ENCODE results near the gene MCM3AP. TPM values are rescaled to one million over a fixed set of nuclear protein-coding genes. Genes with fewer than 3 reads are reported as not detected.

MCM3AP gene
- total RNA-seq, 1 experiment from 2014 or later: 140 TPM

- CTCF ChIA-PET: no interaction called here
- Histone ChIP-seq H3K4me1 (ENCODE audit: insufficient read depth, low read length) (peaks cover 9% of the 10 kb centered on the region), H3K27me3 (ENCODE audit: low read length) (no peaks in the 10 kb centered on the region), H3K4me3 (ENCODE audit: low read length) (no peak overlapping the region), H4K20me1 (ENCODE audit: low read length) (peaks cover 9% of the 10 kb centered on the region), H3K4me2 (ENCODE audit: low read length) (no peak overlapping the region), H3K36me3 (ENCODE audit: low read depth, low read length) (peaks cover 62% of the 10 kb centered on the region), H2AFZ (ENCODE audit: low read length) (no peak overlapping the region), H3F3A (ENCODE audit: low read length, unreplicated experiment) (peaks cover 4% of the 10 kb centered on the region), H3K27ac (ENCODE audit: low read length) (no peak overlapping the region), H3K9me2 (replicated peaks; ENCODE audit: low read length) (no peaks in the 10 kb centered on the region), H3K9ac (ENCODE audit: low read length) (no peak overlapping the region), H3K79me2 (ENCODE audit: low read length) (no peaks in the 10 kb centered on the region), H3K9me3 (ENCODE audit: low read length) (no peaks in the 10 kb centered on the region)
- DNase-seq (no peak), ATAC-seq (no peak)
- BruUV-seq (replicated peaks): no TSS peak
- POLR2A ChIA-PET (ENCODE audit: unreplicated experiment): no interaction called here
- TF ChIP-seq EZH2phosphoT487 (IDR thresholded peaks at IDR 0.05; ENCODE audit: borderline replicate concordance, low read length): no peak
- TF ChIP-seq CTCF (conservative IDR thresholded peaks at IDR 0.05; ENCODE audit: low read depth, low read length): no peak
- no peak for TF ChIP-seq EZH2 (IDR thresholded peaks at IDR 0.05; ENCODE audit: low read length, unreplicated experiment)
- intact Hi-C loops (cut with micrococcal nuclease): no loop called here
Measured at GRCh38 chr21:46274797-46275390, 10.5 kb downstream of the MCM3AP start.

GRCh38 chr21:46273341-46273740, 12.1 kb downstream of the MCM3AP start:
- H3K4me3 ChIP-seq (ENCODE audit: low read length): no peak overlapping the region
- H3K4me2 ChIP-seq (ENCODE audit: low read length): no peak overlapping the region
- H3K36me3 ChIP-seq (ENCODE audit: low read depth, low read length): peaks cover 59% of the 10 kb centered on the region
- H3K9me3 ChIP-seq (ENCODE audit: low read length): no peaks in the 10 kb centered on the region
- H4K20me1 ChIP-seq (ENCODE audit: low read length): peaks cover 16% of the 10 kb centered on the region
- H3K9me2 ChIP-seq (replicated peaks; ENCODE audit: low read length): no peaks in the 10 kb centered on the region
- TF ChIP-seq EZH2phosphoT487 (IDR thresholded peaks at IDR 0.05; ENCODE audit: borderline replicate concordance, low read length): no peak
- TF ChIP-seq CTCF (conservative IDR thresholded peaks at IDR 0.05; ENCODE audit: low read depth, low read length): no peak
- no peak for TF ChIP-seq EZH2 (IDR thresholded peaks at IDR 0.05; ENCODE audit: low read length, unreplicated experiment)
- POLR2A ChIA-PET (ENCODE audit: unreplicated experiment): no interaction called here
- intact Hi-C loops (cut with micrococcal nuclease): no loop called here
- no peaks in the 10 kb centered on the region for H3K79me2 ChIP-seq (ENCODE audit: low read length)
- no peaks in the 10 kb centered on the region for H3K27me3 ChIP-seq (ENCODE audit: low read length)
- CTCF ChIA-PET: no interaction called here
- no peak for ATAC-seq
- no peak overlapping the region for H2AFZ ChIP-seq (ENCODE audit: low read length)
- H3K4me1 ChIP-seq (ENCODE audit: insufficient read depth, low read length): peaks cover 18% of the 10 kb centered on the region
- H3K9ac ChIP-seq (ENCODE audit: low read length): no peak overlapping the region
- no peak for DNase-seq
- no peak overlapping the region for H3K27ac ChIP-seq (ENCODE audit: low read length)
- BruUV-seq (replicated peaks): no TSS peak
- H3F3A ChIP-seq (ENCODE audit: low read length, unreplicated experiment): peaks cover 7% of the 10 kb centered on the region

- intact Hi-C loops (cut with micrococcal nuclease): loop anchor here (1.0 to 10.0 kb wide), 2 partner anchors 15 to 55 kb away; partner anchors contain the start of genes C21orf58 and PCNT
- H3F3A ChIP-seq (ENCODE audit: low read length, unreplicated experiment): peaks cover 7% of the 10 kb centered on the region
- no peak overlapping the region for H2AFZ ChIP-seq (ENCODE audit: low read length)
- H3K27ac ChIP-seq (ENCODE audit: low read length): no peak overlapping the region
- peaks cover 68% of the 10 kb centered on the region for H3K36me3 ChIP-seq (ENCODE audit: low read depth, low read length)
- POLR2A ChIA-PET (ENCODE audit: unreplicated experiment): no interaction called here
- H3K27me3 ChIP-seq (ENCODE audit: low read length): no peaks in the 10 kb centered on the region
- peaks cover 18% of the 10 kb centered on the region for H3K4me1 ChIP-seq (ENCODE audit: insufficient read depth, low read length)
- TF ChIP-seq EZH2phosphoT487 (IDR thresholded peaks at IDR 0.05; ENCODE audit: borderline replicate concordance, low read length): peak; percentile 100
- TF ChIP-seq EZH2 (IDR thresholded peaks at IDR 0.05; ENCODE audit: low read length, unreplicated experiment): no peak
- CTCF ChIA-PET: no interaction called here
- H4K20me1 ChIP-seq (ENCODE audit: low read length): peaks cover 19% of the 10 kb centered on the region
- H3K4me3 ChIP-seq (ENCODE audit: low read length): no peak overlapping the region
- H3K79me2 ChIP-seq (ENCODE audit: low read length): no peaks in the 10 kb centered on the region
- peak; percentile 97 for DNase-seq
- H3K9me3 ChIP-seq (ENCODE audit: low read length): no peaks in the 10 kb centered on the region
- peak overlapping the region; percentile 44; the same call in 1 of the 2 replicates for H3K4me2 ChIP-seq (ENCODE audit: low read length)
- no peaks in the 10 kb centered on the region for H3K9me2 ChIP-seq (replicated peaks; ENCODE audit: low read length)
- ATAC-seq: peak; percentile 99
- no peak overlapping the region for H3K9ac ChIP-seq (ENCODE audit: low read length)
- BruUV-seq (replicated peaks): TSS peak; percentile 11
Measured at GRCh38 chr21:46269466-46269865, 15.9 kb downstream of the MCM3AP start.
